GM10248 (cell line): ENCODE data around the gene SMYD3.

ENCODE experiments used
- CTCF ChIA-PET: fragments of 300-600 bp; sonication (Branson Sonifier 250); formaldehyde crosslinking; extraction: SDS; loops from one replicate; lab custom pipeline; 2021; ENCODE audit warnings: antibody characterized with exemption; lab: Yijun Ruan, JAX
- POLR2A ChIA-PET: fragments of 350-650 bp; sonication (Branson Sonifier 250); formaldehyde crosslinking; extraction: SDS; loops from one replicate; lab custom pipeline; 2020; ENCODE audit warnings: antibody characterized with exemption; lab: Yijun Ruan, JAX
- DNase-seq: peaks from one replicate; pipeline ENCODE4 v3.0.0; 2012; ENCODE audit errors: extremely low spot score
- CTCF ChIP-seq: IDR thresholded peaks from 2 replicates; pipeline ENCODE4 v1.5.1; 2012; ENCODE audit warnings: mild to moderate bottlenecking, low read depth; ENCODE audit errors: extremely low read depth, missing control alignments, control extremely low read depth

SMYD3 gene

GRCh38 chr1:245879091-245879490 is 628.0 kb downstream of the SMYD3 start:
- ChIA-PET POLR2A (no interaction called here), CTCF (interaction anchor here (0.8 to 1.1 kb wide), 3 partner anchors 8 to 10 kb away, joined by 3 to 4 read pairs (median 4); no protein-coding TSS in a partner anchor)
- DNase-seq = no peak
- TF ChIP-seq CTCF = no peak

DNA sequence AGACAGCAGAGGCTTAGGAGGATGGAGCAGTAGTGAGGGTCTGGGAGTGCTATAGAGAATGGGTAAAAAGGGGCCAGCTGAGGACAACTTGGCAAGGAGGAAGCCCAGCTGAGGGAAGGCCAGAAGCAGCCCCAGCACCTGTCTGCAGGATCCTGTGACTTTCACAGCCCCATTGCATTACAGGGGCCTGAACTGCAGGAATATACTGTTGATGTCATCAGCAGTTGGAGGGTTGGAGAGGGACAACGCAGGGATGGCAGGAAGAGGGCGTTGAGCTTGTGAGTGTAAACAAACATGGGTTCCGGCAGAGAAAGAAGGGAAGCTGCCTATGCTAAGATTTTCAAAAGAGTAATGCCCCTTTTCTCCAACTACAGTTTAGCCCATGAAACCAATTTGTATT is 628.5 kb downstream of the SMYD3 start:
- ChIA-PET CTCF (interaction anchor here (0.8 to 1.1 kb wide), 3 partner anchors 8 to 10 kb away, joined by 3 to 4 read pairs (median 4); no protein-coding TSS in a partner anchor), POLR2A (no interaction called here)
- DNase-seq = no peak
- no peak for TF ChIP-seq CTCF

DNA sequence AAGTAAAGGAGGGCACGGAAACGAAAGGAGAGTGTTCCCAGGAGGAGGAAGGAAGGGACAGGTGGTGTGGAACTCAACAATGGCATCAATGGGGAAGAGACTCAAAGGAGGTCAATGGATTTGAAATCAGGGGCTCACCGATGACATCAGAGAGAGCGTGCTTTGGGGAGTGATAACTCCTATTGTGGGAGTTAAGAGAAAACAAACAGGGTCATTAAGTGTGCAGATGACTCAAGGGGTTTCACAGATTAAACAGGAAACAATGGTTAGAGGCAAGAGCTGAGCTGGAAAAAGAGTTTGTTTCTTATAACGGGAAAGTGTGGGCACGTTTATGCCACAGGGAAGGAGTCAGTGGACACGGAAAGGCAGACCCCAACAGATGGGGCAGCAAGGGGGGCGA is 629.1 kb downstream of the SMYD3 start:
- CTCF ChIA-PET = interaction anchor here (1.1 kb wide), 1 partner anchor 7 kb away, joined by 4 read pairs; no protein-coding TSS in a partner anchor
- TF ChIP-seq CTCF = no peak
- POLR2A ChIA-PET = no interaction called here
- no peak for DNase-seq

DNA sequence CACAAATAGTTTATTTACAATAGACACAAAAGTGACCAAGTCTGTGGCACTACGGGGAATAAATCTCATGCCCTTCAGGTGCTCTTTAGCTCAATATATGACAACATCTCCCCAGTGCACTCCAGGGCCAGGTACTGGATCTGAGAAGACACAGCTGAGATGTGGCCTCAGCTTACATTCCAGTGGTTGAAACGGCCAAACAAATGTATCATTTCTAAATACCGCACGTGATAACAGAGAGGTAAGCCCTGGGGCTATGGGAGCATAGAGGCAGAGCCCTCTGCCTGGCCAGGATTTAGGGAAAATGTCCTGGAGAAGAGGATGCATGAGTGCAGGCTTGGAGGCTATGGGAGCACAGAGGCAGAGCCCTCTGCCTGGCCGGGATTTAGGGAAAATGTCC is 630.5 kb downstream of the SMYD3 start:
- ChIA-PET POLR2A (no interaction called here), CTCF (interaction anchor here (2.1 kb wide), 1 partner anchor 12 kb away, joined by 6 read pairs; no protein-coding TSS in a partner anchor)
- no peak for TF ChIP-seq CTCF
- no peak for DNase-seq

- ChIA-PET POLR2A (no interaction called here), CTCF (interaction anchor here (1.8 to 2.1 kb wide), 2 partner anchors 12 to 13 kb away, joined by 4 to 6 read pairs; no protein-coding TSS in a partner anchor)
- no peak for DNase-seq
- TF ChIP-seq CTCF = no peak
Observed at GRCh38 chr1:245875581-245876261, 631.4 kb downstream of the SMYD3 start.

- ChIA-PET CTCF (interaction anchor here (1.8 to 2.1 kb wide), 2 partner anchors 12 to 13 kb away, joined by 4 to 6 read pairs; no protein-coding TSS in a partner anchor), POLR2A (no interaction called here)
- no peak for TF ChIP-seq CTCF
- no peak for DNase-seq
Observed at GRCh38 chr1:245874942-245875580, 632.0 kb downstream of the SMYD3 start.
